Osteoblast (primary cell): ENCODE data around the gene RALBP1. TPM values are rescaled to one million over a fixed set of nuclear protein-coding genes. Genes with fewer than 3 reads are reported as not detected.
"Not testable (repeated sequence)": the region's sequence is repeated elsewhere in the genome, so short reads cannot be mapped to it uniquely, and the experiment has no call there.

ENCODE experiments used
- DNase-seq: peaks from one replicate; pipeline ENCODE4 v3.0.0; 2011; ENCODE audit warnings: low spot score, mixed read lengths; ENCODE audit not compliant: insufficient read length; ENCODE audit errors: missing footprints
- H2AFZ ChIP-seq: 2 replicates; pipeline ENCODE4 v1.6.0; 2011; ENCODE audit warnings: mild to moderate bottlenecking, low read length
- H3K27ac ChIP-seq: 2 replicates; pipeline ENCODE4 v1.5.1; 2011; ENCODE audit warnings: mild to moderate bottlenecking, low read depth, low read length, moderate library complexity
- H3K27me3 ChIP-seq: 2 replicates; pipeline ENCODE4 v1.6.0; 2012; ENCODE audit warnings: mild to moderate bottlenecking, control low read depth, inconsistent platforms, low read length, moderate library complexity; ENCODE audit not compliant: insufficient read depth
- H3K36me3 ChIP-seq: 2 replicates; pipeline ENCODE4 v1.5.1; 2011; ENCODE audit warnings: mild to moderate bottlenecking, low read length, control low read depth, moderate library complexity; ENCODE audit not compliant: insufficient read depth
- H3K4me1 ChIP-seq: 2 replicates; pipeline ENCODE4 v1.5.1; 2011; ENCODE audit warnings: mild to moderate bottlenecking, low read length, control low read depth, moderate library complexity; ENCODE audit not compliant: insufficient read depth
- H3K4me2 ChIP-seq: 2 replicates; pipeline ENCODE4 v1.6.0; 2011; ENCODE audit warnings: mild to moderate bottlenecking, low read length; ENCODE audit not compliant: insufficient read depth
- H3K4me3 ChIP-seq: fragments of 200-600 bp; sonication (generic); 3 replicates; pipeline ENCODE4 v1.5.1; 2012; ENCODE audit warnings: mild to moderate bottlenecking, low read length, inconsistent platforms; ENCODE audit not compliant: insufficient read depth
- H3K79me2 ChIP-seq: 2 replicates; pipeline ENCODE4 v1.6.0; 2012; ENCODE audit warnings: mild to moderate bottlenecking, low read length, control low read depth, inconsistent platforms; ENCODE audit not compliant: insufficient read depth
- H3K9me3 ChIP-seq: 2 replicates; pipeline ENCODE4 v1.5.1; 2011; ENCODE audit warnings: low read depth, low read length, control low read depth
- H4K20me1 ChIP-seq: 2 replicates; pipeline ENCODE4 v1.6.0; 2012; ENCODE audit warnings: mild to moderate bottlenecking, low read length, control low read depth; ENCODE audit not compliant: insufficient read depth
- CTCF ChIP-seq: IDR thresholded peaks from 2 replicates; pipeline ENCODE4 v1.5.1; 2011; ENCODE audit warnings: mild to moderate bottlenecking, low read depth, low read length, moderate library complexity; ENCODE audit errors: extremely low read depth
- total RNA-seq: library from RNA; depleted of rRNA; stranded (reverse); fragments of >200 nt; gene quantifications from 2 replicates; pipeline ENCODE4 v1.2.3, GENCODE V29; 2012

The RALBP1 gene
- total RNA-seq, 1 donor, result 90.8 TPM

- Histone ChIP-seq H3K27me3 (no peaks in the 10 kb centered on the region), H2AFZ (no peak overlapping the region), H3K79me2 (peaks cover 97% of the 10 kb centered on the region), H3K4me2 (no peak overlapping the region), H3K4me3 (no peak overlapping the region), H3K27ac (no peak overlapping the region), H3K36me3 (no peaks in the 10 kb centered on the region), H3K4me1 (no peaks in the 10 kb centered on the region), H4K20me1 (peaks cover 29% of the 10 kb centered on the region), H3K9me3 (no peaks in the 10 kb centered on the region)
- TF ChIP-seq CTCF, result no peak
- no peak for DNase-seq
These were observed 7.5 kb downstream of the RALBP1 start for GRCh38 chr18:9482790-9483189.

GRCh38 chr18:9483526-9483925, 8.2 kb downstream of the RALBP1 start:
- H3K4me1 ChIP-seq, result no peaks in the 10 kb centered on the region

GRCh38 chr18:9484856-9485255, 9.5 kb downstream of the RALBP1 start:
- H3K79me2 ChIP-seq, result peaks cover 95% of the 10 kb centered on the region

More at GRCh38 chr18:9483526-9483925, 8.2 kb downstream of the RALBP1 start:
- Histone ChIP-seq H3K27me3 (no peaks in the 10 kb centered on the region), H2AFZ (no peak overlapping the region), H3K27ac (no peak overlapping the region), H4K20me1 (peaks cover 33% of the 10 kb centered on the region), H3K79me2 (peaks cover 97% of the 10 kb centered on the region), H3K4me2 (no peak overlapping the region), H3K4me3 (no peak overlapping the region), H3K9me3 (no peaks in the 10 kb centered on the region), H3K36me3 (no peaks in the 10 kb centered on the region)
- TF ChIP-seq CTCF, result no peak
- DNase-seq, result no peak

GRCh38 chr18:9488538-9488937, 13.2 kb downstream of the RALBP1 start:
- Histone ChIP-seq H3K36me3 (no peaks in the 10 kb centered on the region), H3K9me3 (no peaks in the 10 kb centered on the region), H2AFZ (no peak overlapping the region), H3K4me1 (no peaks in the 10 kb centered on the region), H3K79me2 (peaks cover 88% of the 10 kb centered on the region), H3K4me2 (no peak overlapping the region), H3K27me3 (no peaks in the 10 kb centered on the region), H4K20me1 (peaks cover 20% of the 10 kb centered on the region), H3K4me3 (no peak overlapping the region), H3K27ac (no peak overlapping the region)
- no peak for TF ChIP-seq CTCF
- DNase-seq, result no peak

More at GRCh38 chr18:9484856-9485255, 9.5 kb downstream of the RALBP1 start:
- H3K27me3 ChIP-seq, H3K4me2 ChIP-seq, H2AFZ ChIP-seq, H3K4me1 ChIP-seq, H3K36me3 ChIP-seq, DNase-seq, H3K4me3 ChIP-seq, H3K9me3 ChIP-seq, H3K27ac ChIP-seq: not testable (repeated sequence)
- H4K20me1 ChIP-seq, result peaks cover 32% of the 10 kb centered on the region
